Measurements from ENCODE around the gene PHRF1.

Gene PHRF1

GRCh38 chr11:575313-575995 is 816 bp upstream of the PHRF1 start:
- DNase-seq, result no peak

GRCh38 chr11:576811-577610 is 741 bp downstream of the PHRF1 start:
- no peak for DNase-seq

GRCh38 chr11:577611-577894 is 1.3 kb downstream of the PHRF1 start:
- DNase-seq, result no peak

GRCh38 chr11:578276-579035 is 2.2 kb downstream of the PHRF1 start:
- no peak for DNase-seq

- no peak for DNase-seq
Observed at GRCh38 chr11:579830-580601, 3.7 kb downstream of the PHRF1 start.

- no peak for DNase-seq
Observed at GRCh38 chr11:581342-581741, 5.1 kb downstream of the PHRF1 start.

- no peak for DNase-seq
Observed at GRCh38 chr11:581752-582151, 5.5 kb downstream of the PHRF1 start.

GRCh38 chr11:584287-584686 is 8.0 kb downstream of the PHRF1 start:
- DNase-seq, result no peak

- no peak for DNase-seq
Observed at GRCh38 chr11:586376-587316, 10.4 kb downstream of the PHRF1 start.

GRCh38 chr11:587546-587945 is 11.3 kb downstream of the PHRF1 start:
- no peak for DNase-seq

GRCh38 chr11:587978-588380 is 11.7 kb downstream of the PHRF1 start:
- DNase-seq, result peak; percentile 79

GRCh38 chr11:589798-590197 is 13.5 kb downstream of the PHRF1 start:
- DNase-seq, result no peak

GRCh38 chr11:590997-591396 is 14.7 kb downstream of the PHRF1 start:
- no peak for DNase-seq

- DNase-seq, result no peak
Observed at GRCh38 chr11:592501-592900, 16.2 kb downstream of the PHRF1 start.

- no peak for DNase-seq
Observed at GRCh38 chr11:592918-593317, 16.6 kb downstream of the PHRF1 start.

- DNase-seq, result no peak
Observed at GRCh38 chr11:593347-593746, 17.1 kb downstream of the PHRF1 start.

- DNase-seq, result no peak
Observed at GRCh38 chr11:595400-595799, 19.1 kb downstream of the PHRF1 start.

- no peak for DNase-seq
Observed at GRCh38 chr11:596374-596773, 20.1 kb downstream of the PHRF1 start.

- no peak for DNase-seq
Observed at GRCh38 chr11:597166-597725, 21.0 kb downstream of the PHRF1 start.

GRCh38 chr11:598005-598680 is 21.9 kb downstream of the PHRF1 start:
- DNase-seq, result no peak
